Adipose tissue (tissue), 3 donors: ENCODE results near the gene CEP41. TPM values are rescaled to one million over a fixed set of nuclear protein-coding genes. Genes with fewer than 3 reads are reported as not detected.
"Not testable (repeated sequence)": the region's sequence is repeated elsewhere in the genome, so short reads cannot be mapped to it uniquely, and the experiment has no call there.

Experiments used
- H3K27ac ChIP-seq: one replicate; pipeline ENCODE4 v1.5.1; 2013; ENCODE audit warnings: low read depth, low read length
- WGBS, 3 donors: extraction: QIAGEN DNeasy Blood & Tissue Kit; methylation state at CpG; one replicate each; pipeline ENCODE4 v1.1.7; 2013; 5-methylcytosine and 5-hydroxymethylcytosine counted together
- polyA plus RNA-seq, 3 donors: library from polyadenylated mRNA; stranded (reverse); fragments of 200-250 nt; gene quantifications; one replicate each; pipeline ENCODE4 v1.2.3, GENCODE V29; 2013
- donor health status: healthy with polysubstance abuse.
- donor health status: Bipolar disorder and iron deficiency.
- donor health status: healthy.

CEP41 gene
- polyA plus RNA-seq, 3 donors = 4.0 to 6.2 (median 5.6) TPM

GRCh38 chr7:130471974-130472373 is 31.2 kb upstream of the CEP41 start:
- H3K27ac ChIP-seq = no peak overlapping the region
- WGBS, 3 donors = 86 to 89% (median 88%) methylated on average over 2 of the region's 2 CpGs

GRCh38 chr7:130468612-130469011 is 27.8 kb upstream of the CEP41 start:
- H3K27ac ChIP-seq = no peak overlapping the region
- WGBS, 3 donors = 90 to 96% (median 93%) methylated on average over 1 of the region's 1 CpG

- no peak overlapping the region for H3K27ac ChIP-seq
- 43 to 74% (median 72%) methylated on average over 4 of the region's 4 CpGs for WGBS, 3 donors
Measured at GRCh38 chr7:130463553-130464434, 23.0 kb upstream of the CEP41 start.

- H3K27ac ChIP-seq = no peak overlapping the region
- 49 to 95% (median 80%) methylated on average over 2 of the region's 2 CpGs for WGBS, 3 donors
Measured at GRCh38 chr7:130461272-130461671, 20.5 kb upstream of the CEP41 start.

GRCh38 chr7:130458257-130458656 is 17.4 kb upstream of the CEP41 start:
- WGBS, 3 donors = 50 to 80% (median 54%) methylated on average over 2 of the region's 2 CpGs
- no peak overlapping the region for H3K27ac ChIP-seq

- no peak overlapping the region for H3K27ac ChIP-seq
- 74 to 81% (median 78%) methylated on average over 2 of the region's 2 CpGs for WGBS, 3 donors
Measured at GRCh38 chr7:130454959-130455358, 14.1 kb upstream of the CEP41 start.

- 48 to 74% (median 71%) methylated on average over 3 of the region's 3 CpGs for WGBS, 3 donors
- no peak overlapping the region for H3K27ac ChIP-seq
Measured at GRCh38 chr7:130452951-130453350, 12.1 kb upstream of the CEP41 start.

- WGBS, 3 donors = 92 to 98% (median 96%) methylated on average over 3 of the region's 3 CpGs
- H3K27ac ChIP-seq = not testable (repeated sequence)
Measured at GRCh38 chr7:130451344-130451743, 10.5 kb upstream of the CEP41 start.

GRCh38 chr7:130446259-130446658 is 5.4 kb upstream of the CEP41 start:
- whole genome bisulfite sequencing, 3 donors = 81 to 94% (median 88%) methylated on average over 3 of the region's 3 CpGs
- no peak overlapping the region for H3K27ac ChIP-seq

GRCh38 chr7:130444751-130445407 is 4.1 kb upstream of the CEP41 start:
- 71 to 89% (median 75%) methylated on average over 5 of the region's 5 CpGs for WGBS, 3 donors
- H3K27ac ChIP-seq = no peak overlapping the region

GRCh38 chr7:130444234-130444633 is 3.4 kb upstream of the CEP41 start:
- WGBS, 3 donors = 48 to 74% (median 57%) methylated on average over 3 of the region's 3 CpGs
- H3K27ac ChIP-seq = no peak overlapping the region

- H3K27ac ChIP-seq = no peak overlapping the region
- 74 to 91% (median 76%) methylated on average over 7 of the region's 7 CpGs for WGBS, 3 donors
Measured at GRCh38 chr7:130442601-130443000, 1.8 kb upstream of the CEP41 start.

GRCh38 chr7:130441408-130441869 is 623 bp upstream of the CEP41 start:
- H3K27ac ChIP-seq = no peak overlapping the region
- WGBS, 3 donors = 11 to 49% (median 34%) methylated on average over 9 of the region's 9 CpGs

GRCh38 chr7:130436253-130436652 is 4.6 kb downstream of the CEP41 start:
- no peak overlapping the region for H3K27ac ChIP-seq
- WGBS, 3 donors = 96 to 100% (median 96%) methylated on average over 1 of the region's 1 CpG

- WGBS, 3 donors = 57 to 63% (median 61%) methylated on average over 2 of the region's 2 CpGs
- no peak overlapping the region for H3K27ac ChIP-seq
Measured at GRCh38 chr7:130435311-130435854, 5.4 kb downstream of the CEP41 start.

GRCh38 chr7:130433301-130433700 is 7.5 kb downstream of the CEP41 start:
- H3K27ac ChIP-seq = no peak overlapping the region
- WGBS, 3 donors = 73 to 92% (median 77%) methylated on average over 1 of the region's 1 CpG

- 73 to 88% (median 82%) methylated on average over 3 of the region's 3 CpGs for WGBS, 3 donors
- H3K27ac ChIP-seq = no peak overlapping the region
Measured at GRCh38 chr7:130432886-130433285, 7.9 kb downstream of the CEP41 start.

- H3K27ac ChIP-seq = no peak overlapping the region
- WGBS, 3 donors = 33 to 39% (median 34%) methylated on average over 5 of the region's 5 CpGs
Measured at GRCh38 chr7:130430841-130431666, 9.8 kb downstream of the CEP41 start.
